ENCODE data around the gene CECR2.
"Not testable (repeated sequence)": the region's sequence is repeated elsewhere in the genome, so short reads cannot be mapped to it uniquely, and the experiment has no call there.

CECR2 gene

GRCh38 chr22:17484608-17485007 is 115.3 kb downstream of the CECR2 start:
- no peak overlapping the region for H3K4me3 ChIP-seq (ENCODE audit: low read length)
- DNase-seq (ENCODE audit: low read depth, low spot score): no peak

GRCh38 chr22:17486313-17486712 is 117.1 kb downstream of the CECR2 start:
- DNase-seq (ENCODE audit: low read depth, low spot score): no peak

DNA sequence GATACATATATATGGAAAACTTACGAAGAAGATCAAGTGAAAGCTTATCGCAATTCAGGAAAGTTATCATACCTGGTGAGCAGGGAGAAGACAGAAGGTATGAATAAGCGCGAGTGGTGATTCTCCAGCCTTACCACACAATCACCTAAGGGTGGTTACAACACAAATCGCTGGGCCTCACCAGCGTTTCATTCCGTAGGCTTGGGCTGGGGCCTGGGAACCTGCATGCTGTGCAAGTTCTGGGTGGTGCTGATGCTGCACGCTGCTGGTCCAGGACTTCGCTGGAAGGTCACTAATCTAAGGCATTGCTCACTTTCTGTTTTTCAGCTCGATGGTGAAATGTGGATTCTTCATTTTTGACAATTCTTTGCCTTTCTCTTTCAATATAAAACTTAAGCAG is 117.5 kb downstream of the CECR2 start:
- H3K4me3 ChIP-seq (ENCODE audit: low read length): no peak overlapping the region
- DNase-seq (ENCODE audit: low read depth, low spot score): no peak

More at GRCh38 chr22:17486313-17486712, 117.1 kb downstream of the CECR2 start:
- H3K4me3 ChIP-seq (ENCODE audit: low read length): no peak overlapping the region

DNA sequence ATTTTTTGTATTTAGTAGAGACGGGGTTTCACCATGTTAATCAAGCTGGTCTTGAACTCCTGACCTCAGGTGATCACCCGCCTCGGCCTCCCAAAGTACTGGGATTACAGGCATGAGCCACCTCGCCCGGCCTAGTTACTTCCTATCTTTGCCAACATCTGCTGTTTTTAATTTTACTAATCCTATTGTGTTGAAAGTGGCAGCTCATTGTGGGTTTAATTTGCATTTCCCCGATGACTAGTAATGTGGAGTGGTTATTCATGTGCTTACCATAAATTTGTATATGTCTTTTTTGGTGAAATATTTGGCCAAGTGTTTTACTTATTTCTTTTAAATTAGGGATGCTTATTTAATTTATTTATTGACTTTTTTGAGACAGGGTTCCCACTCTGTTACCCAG is 119.8 kb downstream of the CECR2 start:
- DNase-seq (ENCODE audit: low read depth, low spot score): no peak
- H3K4me3 ChIP-seq (ENCODE audit: low read length): no peak overlapping the region

DNA sequence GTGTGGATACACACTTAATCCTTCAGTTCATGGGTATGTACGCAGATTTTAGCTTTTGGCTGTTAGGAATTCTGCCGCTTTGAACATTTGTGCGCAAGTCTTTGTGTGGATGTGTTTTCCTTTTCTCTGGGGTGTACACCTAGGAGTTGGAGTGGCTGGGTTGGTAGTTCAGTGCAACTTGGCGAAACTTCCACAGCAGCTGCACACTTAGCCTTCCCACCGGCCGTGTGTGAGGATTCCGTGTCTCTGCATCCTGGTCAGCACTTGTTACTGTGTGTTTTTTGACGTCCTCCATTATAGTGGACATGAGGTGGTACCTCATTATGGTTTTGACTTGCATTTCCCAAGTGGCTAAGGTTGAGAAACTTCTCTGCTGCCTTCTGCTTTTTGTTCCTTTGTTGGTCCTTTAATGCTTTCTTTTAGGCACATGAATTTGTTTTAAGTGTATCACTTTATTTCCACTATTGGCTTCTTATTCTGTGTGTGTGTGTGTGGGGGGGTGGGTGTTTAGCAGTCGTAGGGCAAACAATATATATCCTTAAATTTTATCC is 121.9 kb downstream of the CECR2 start:
- DNase-seq (ENCODE audit: low read depth, low spot score): no peak
- H3K4me3 ChIP-seq (ENCODE audit: low read length): no peak overlapping the region

GRCh38 chr22:17492247-17492646 is 123.0 kb downstream of the CECR2 start:
- DNase-seq (ENCODE audit: low read depth, low spot score): no peak
- no peak overlapping the region for H3K4me3 ChIP-seq (ENCODE audit: low read length)

- DNase-seq (ENCODE audit: low read depth, low spot score): no peak
- H3K4me3 ChIP-seq (ENCODE audit: low read length): no peak overlapping the region
These were observed 124.2 kb downstream of the CECR2 start for GRCh38 chr22:17493419-17493981.

DNA sequence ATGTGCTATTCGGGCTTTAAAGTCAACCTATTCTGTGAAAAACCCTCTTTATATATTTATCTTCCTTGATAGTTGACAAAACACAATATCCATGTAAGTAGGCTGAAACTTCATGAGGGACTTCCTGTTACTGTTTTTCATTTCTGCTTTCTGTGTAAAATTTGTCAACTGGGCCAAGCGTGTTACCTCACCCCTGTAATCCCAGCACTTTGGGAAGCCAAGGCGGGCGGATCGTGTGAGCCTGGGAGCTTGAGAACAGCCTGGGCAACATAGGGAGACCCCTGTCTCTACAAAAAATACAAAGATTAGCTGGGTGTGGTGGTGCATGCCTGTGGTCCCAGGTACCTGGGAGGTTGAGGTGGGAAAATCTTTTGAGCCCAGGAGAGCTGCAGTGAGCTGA is 127.6 kb downstream of the CECR2 start:
- no peak for DNase-seq (ENCODE audit: low read depth, low spot score)
- no peak overlapping the region for H3K4me3 ChIP-seq (ENCODE audit: low read length)

DNA sequence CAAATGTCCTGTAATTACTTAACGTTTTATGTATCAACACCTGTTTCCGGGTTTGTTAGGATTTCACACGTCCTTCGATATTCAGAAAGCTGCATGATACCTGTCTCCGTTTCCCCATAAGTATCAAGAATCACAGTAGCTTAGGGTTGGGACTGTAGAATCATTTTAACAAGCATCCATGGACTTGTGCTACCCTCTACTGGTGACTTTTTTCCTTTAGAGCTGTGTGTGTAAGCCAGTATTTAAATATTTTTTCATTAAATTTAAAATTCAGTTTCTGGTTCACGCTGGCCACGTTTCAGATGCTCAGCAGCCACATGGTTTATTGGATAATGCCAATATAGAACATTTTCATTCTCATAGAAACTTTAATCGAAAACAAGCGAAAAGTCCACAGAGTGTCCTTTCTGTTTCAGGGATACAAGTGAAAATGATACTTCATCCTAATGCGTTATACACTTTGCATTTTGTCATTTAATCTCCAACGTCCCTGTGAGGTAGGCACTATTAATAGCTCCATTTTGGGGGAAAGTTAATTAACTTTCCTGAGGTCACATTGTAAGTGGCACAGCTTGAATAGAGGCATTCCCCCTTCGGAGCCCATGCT is 132.5 kb downstream of the CECR2 start:
- DNase-seq (ENCODE audit: low read depth, low spot score): peak; percentile 79
- H3K4me3 ChIP-seq (ENCODE audit: low read length): no peak overlapping the region

DNA sequence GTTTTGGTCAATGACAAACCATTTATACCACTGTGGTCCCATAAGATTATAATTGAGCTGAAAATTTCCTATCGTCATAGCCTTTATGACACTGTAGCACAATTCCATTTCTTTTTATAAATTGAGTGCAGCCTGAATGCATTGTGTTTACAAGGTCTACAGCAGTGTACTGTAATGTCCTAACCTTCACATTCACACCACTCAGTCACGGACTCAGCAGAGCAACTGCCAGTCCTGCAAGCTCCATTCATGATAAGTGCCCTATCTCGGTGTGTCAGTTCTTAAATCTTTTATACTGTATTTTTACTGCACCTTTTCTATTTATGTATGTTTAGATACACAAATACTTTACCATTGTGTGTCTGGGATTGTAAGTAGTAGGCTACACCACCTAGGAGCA is 138.8 kb downstream of the CECR2 start:
- DNase-seq (ENCODE audit: low read depth, low spot score): no peak
- H3K4me3 ChIP-seq (ENCODE audit: low read length): no peak overlapping the region

- no peak overlapping the region for H3K4me3 ChIP-seq (ENCODE audit: low read length)
- DNase-seq (ENCODE audit: low read depth, low spot score): no peak
These were observed 143.7 kb downstream of the CECR2 start for GRCh38 chr22:17512960-17513359.

DNA sequence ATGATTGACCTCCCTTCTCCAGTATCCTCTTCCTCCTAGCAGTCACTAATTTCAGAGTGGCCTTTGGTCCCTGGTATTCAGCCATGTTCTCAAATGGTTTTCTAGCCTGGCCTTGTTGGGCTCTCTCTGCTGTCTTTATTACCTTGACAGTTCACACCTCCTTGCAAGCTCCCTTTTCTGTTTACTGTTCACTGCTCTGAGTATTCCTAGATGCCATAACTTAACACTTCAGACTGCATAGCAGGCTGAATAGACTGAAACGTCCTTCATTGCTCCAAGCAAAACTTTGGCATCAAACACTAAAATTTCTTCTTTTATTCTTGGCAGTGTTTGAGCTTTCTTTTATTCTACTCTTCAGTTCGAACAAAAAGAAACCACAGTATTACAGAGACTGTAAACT is 144.4 kb downstream of the CECR2 start:
- no peak overlapping the region for H3K4me3 ChIP-seq (ENCODE audit: low read length)
- DNase-seq (ENCODE audit: low read depth, low spot score): no peak

DNA sequence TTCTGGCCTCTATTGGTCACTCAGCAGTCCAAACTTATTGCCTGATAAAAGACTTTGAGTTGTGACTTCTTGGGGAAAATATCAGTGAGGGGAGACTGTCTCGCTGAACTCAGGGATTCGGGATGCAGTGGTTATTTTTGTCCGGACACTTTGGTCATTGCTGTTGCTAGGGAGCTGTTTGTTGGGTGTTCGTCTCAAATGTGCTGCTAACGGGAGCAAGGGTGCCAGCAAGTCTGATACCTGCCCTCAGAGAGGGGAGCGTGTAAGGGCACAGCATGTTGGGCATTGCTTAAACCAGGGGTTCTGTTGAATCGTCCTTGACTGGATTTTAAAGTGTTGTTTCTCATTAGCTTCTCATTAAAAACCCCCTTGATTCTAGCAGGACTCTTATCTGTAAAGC is 144.8 kb downstream of the CECR2 start:
- no peak overlapping the region for H3K4me3 ChIP-seq (ENCODE audit: low read length)
- DNase-seq (ENCODE audit: low read depth, low spot score): no peak

DNA sequence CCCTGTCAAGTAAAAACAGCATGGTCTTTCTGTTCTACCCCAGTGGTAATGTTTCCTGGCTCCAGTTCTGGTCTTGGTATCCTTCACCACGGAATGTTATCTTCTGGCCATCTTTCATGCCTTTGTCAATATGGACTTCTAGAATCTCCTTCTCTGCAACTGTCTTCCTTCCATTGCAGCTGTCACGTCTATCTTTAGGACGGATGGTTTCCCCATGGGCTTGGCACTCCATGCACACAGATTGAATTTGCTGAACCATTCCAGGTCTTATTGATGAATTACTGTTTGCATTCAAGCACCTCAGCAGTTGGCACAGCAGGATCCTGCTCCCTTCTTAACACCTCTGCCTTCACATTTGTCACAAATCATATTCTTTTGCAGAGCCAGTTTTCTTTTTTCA is 149.1 kb downstream of the CECR2 start:
- H3K4me3 ChIP-seq (ENCODE audit: low read length): no peak overlapping the region
- no peak for DNase-seq (ENCODE audit: low read depth, low spot score)

DNA sequence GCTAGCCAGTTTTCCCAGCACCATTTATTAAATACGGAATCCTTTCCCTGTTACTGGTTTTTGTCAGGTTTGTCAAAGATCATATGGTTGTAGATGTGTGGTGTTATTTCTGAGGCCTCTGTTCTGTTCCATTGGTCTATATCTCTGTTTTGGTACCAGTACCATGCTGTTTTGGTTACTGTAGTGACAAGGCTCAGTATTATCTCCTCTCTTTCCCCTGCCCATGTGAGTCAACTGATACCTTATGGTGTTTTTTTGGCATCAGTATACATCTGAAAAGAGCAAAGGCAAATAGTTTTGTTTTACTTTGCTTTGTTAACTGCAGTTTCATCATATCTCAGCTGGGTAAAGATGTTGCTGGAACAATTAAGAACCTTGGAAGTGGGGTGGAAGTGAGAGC is 152.7 kb downstream of the CECR2 start:
- not testable (repeated sequence) for DNase-seq (ENCODE audit: low read depth, low spot score); H3K4me3 ChIP-seq (ENCODE audit: low read length)

GRCh38 chr22:17523925-17524324 is 154.7 kb downstream of the CECR2 start:
- H3K4me3 ChIP-seq (ENCODE audit: low read length): no peak overlapping the region
- no peak for DNase-seq (ENCODE audit: low read depth, low spot score)

DNA sequence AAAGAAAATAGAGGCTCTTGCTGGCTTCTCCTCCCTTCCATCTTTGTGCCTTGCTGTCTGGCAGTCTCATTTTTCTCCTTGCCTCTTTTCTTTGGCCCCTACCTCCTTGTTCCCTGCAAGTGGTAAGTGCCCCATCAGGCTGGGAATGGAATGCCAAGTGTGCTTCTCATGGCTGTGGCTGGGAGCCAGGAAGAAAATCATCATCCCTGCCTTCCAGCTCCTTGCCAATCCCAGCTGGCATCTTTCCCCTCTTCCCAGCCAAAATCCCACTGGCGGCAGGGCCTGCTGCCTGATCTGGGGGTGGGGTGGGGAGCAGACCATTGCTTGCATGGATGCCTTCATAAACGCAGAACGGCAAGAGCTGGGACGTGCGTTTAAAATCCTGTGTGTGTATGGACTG is 167.0 kb downstream of the CECR2 start:
- no peak overlapping the region for H3K4me3 ChIP-seq (ENCODE audit: low read length)
- DNase-seq (ENCODE audit: low read depth, low spot score): no peak

DNA sequence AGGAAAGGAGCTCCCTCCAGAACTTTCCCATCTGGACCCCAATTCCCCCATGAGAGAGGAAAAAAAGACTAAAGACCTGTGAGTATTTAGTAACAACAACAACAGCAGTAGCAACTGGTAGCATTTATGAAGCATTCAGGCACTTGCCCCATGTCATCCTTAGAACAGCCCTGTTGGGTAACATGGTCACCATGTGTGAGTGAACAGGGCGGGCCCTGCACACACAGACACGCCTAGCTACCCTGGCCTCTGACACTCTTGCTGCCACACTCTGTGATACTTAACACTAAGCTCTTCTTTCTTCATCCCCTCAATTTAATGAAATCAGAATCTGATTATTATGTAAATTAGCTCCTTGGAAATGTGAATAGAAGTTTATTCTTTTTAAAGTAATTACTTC is 167.9 kb downstream of the CECR2 start:
- DNase-seq (ENCODE audit: low read depth, low spot score): no peak
- no peak overlapping the region for H3K4me3 ChIP-seq (ENCODE audit: low read length)

- DNase-seq (ENCODE audit: low read depth, low spot score): no peak
- H3K4me3 ChIP-seq (ENCODE audit: low read length): no peak overlapping the region
These were observed 171.2 kb downstream of the CECR2 start for GRCh38 chr22:17540481-17540880.

DNA sequence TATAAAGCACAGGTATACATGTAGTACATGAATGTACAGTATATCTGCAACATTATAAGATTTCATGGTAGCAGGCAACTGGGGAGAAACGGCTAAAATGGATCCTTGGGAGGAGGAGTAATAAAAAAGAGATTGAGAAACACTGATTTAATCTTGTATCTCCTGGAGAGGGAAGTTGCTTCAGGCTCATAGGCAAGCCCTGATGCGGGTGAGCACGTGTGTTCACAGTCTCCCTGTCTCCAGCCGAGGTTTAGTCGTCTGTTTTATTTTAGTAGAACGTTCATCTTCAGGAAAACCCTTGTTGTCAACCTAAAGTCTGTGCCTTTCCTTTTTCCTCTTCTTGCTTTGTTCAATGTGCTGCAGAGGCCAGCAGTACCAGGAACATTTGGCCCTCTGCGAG is 172.2 kb downstream of the CECR2 start:
- DNase-seq (ENCODE audit: low read depth, low spot score): no peak
- H3K4me3 ChIP-seq (ENCODE audit: low read length): no peak overlapping the region

DNA sequence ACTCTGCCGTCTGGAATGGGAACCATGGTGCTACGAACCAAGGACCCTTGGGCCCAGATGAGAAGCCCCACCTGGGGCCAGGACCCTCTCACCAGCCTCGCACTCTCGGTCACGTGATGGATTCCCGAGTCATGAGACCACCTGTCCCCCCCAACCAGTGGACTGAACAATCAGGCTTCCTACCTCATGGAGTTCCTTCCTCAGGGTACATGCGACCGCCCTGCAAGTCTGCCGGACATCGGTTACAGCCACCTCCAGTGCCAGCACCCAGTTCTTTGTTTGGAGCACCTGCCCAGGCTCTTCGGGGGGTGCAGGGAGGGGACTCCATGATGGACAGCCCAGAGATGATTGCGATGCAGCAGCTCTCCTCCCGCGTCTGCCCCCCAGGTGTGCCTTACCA is 173.2 kb downstream of the CECR2 start:
- no peak overlapping the region for H3K4me3 ChIP-seq (ENCODE audit: low read length)
- no peak for DNase-seq (ENCODE audit: low read depth, low spot score)

All from Jurkat, Clone E6-1 (cell line).